IPS-NIHi7 (cell line): ENCODE measurements around the gene AGBL4.

Experiments
- DNase-seq: peaks from one replicate; pipeline ENCODE4 v3.0.0; 2012; ENCODE audit warnings: mixed read lengths; ENCODE audit errors: extremely low spot score

Gene AGBL4

GRCh38 chr1:48654606-48655210 is 1369.0 kb downstream of the AGBL4 start:
- no peak for DNase-seq

- no peak for DNase-seq
These were observed 1371.4 kb downstream of the AGBL4 start for GRCh38 chr1:48652334-48652733.

GRCh38 chr1:48649880-48650279 is 1373.9 kb downstream of the AGBL4 start:
- peak; percentile 10 for DNase-seq

- DNase-seq: peak; percentile 30
These were observed 1377.9 kb downstream of the AGBL4 start for GRCh38 chr1:48645883-48646282.

- DNase-seq: no peak
These were observed 1378.7 kb downstream of the AGBL4 start for GRCh38 chr1:48644905-48645605.

- no peak for DNase-seq
These were observed 1379.4 kb downstream of the AGBL4 start for GRCh38 chr1:48644190-48644900.

- no peak for DNase-seq
These were observed 1380.6 kb downstream of the AGBL4 start for GRCh38 chr1:48643193-48643592.

GRCh38 chr1:48640836-48641492 is 1382.8 kb downstream of the AGBL4 start:
- no peak for DNase-seq

GRCh38 chr1:48629867-48630266 is 1393.9 kb downstream of the AGBL4 start:
- DNase-seq: no peak

GRCh38 chr1:48627486-48627885 is 1396.3 kb downstream of the AGBL4 start:
- no peak for DNase-seq

- peak; percentile 83 for DNase-seq
These were observed 1404.2 kb downstream of the AGBL4 start for GRCh38 chr1:48619539-48619938.

- no peak for DNase-seq
These were observed 1406.5 kb downstream of the AGBL4 start for GRCh38 chr1:48617252-48617651.

- no peak for DNase-seq
These were observed 1407.0 kb downstream of the AGBL4 start for GRCh38 chr1:48616710-48617109.

GRCh38 chr1:48611841-48612240 is 1411.9 kb downstream of the AGBL4 start:
- no peak for DNase-seq

- peak; percentile 14 for DNase-seq
These were observed 1412.9 kb downstream of the AGBL4 start for GRCh38 chr1:48610628-48611542.

GRCh38 chr1:48608882-48609281 is 1414.9 kb downstream of the AGBL4 start:
- DNase-seq: no peak

- no peak for DNase-seq
These were observed 1420.5 kb downstream of the AGBL4 start for GRCh38 chr1:48603222-48603621.

GRCh38 chr1:48602349-48602748 is 1421.4 kb downstream of the AGBL4 start:
- DNase-seq: no peak

GRCh38 chr1:48600182-48600581 is 1423.6 kb downstream of the AGBL4 start:
- no peak for DNase-seq

- DNase-seq: no peak
These were observed 1426.1 kb downstream of the AGBL4 start for GRCh38 chr1:48597663-48598062.

GRCh38 chr1:48596046-48596445 is 1427.7 kb downstream of the AGBL4 start:
- peak; percentile 46 for DNase-seq
